Aorta (tissue), 5 donors: ENCODE results near the gene BARX2. TPM values are rescaled to one million over a fixed set of nuclear protein-coding genes. Genes with fewer than 3 reads are reported as not detected.
"Not testable (repeated sequence)": the region's sequence is repeated elsewhere in the genome, so short reads cannot be mapped to it uniquely, and the experiment has no call there.

ENCODE experiments used
- ATAC-seq: fragments of 200-7000 bp; cut with Tn5 transposase; one replicate; pipeline ENCODE4 v1.9.1; 2022; ENCODE audit warnings: moderate library complexity; ENCODE audit not compliant: low FRiP score
- DNase-seq, 2 donors: peaks; one replicate each; pipeline ENCODE4 v3.0.0-alpha.2; 2020
- H3K27ac ChIP-seq, 2 donors: one replicate each; pipeline ENCODE4 v1.5.1; 2013; ENCODE audit warnings: low read length in 2 of 2, mild to moderate bottlenecking in 2 of 2, moderate library complexity in 2 of 2, control low read depth in 1 of 2, inconsistent platforms in 1 of 2, low read depth in 1 of 2
- H3K27me3 ChIP-seq, 2 donors: one replicate each; pipeline ENCODE4 v1.6.1; 2013; ENCODE audit warnings: control low read depth in 1 of 2, low read length in 1 of 2, mild to moderate bottlenecking in 1 of 2, moderate library complexity in 1 of 2; ENCODE audit not compliant: insufficient read depth in 2 of 2, control insufficient read depth in 1 of 2
- H3K36me3 ChIP-seq, 2 donors: one replicate each; pipeline ENCODE4 v1.6.1; 2013; ENCODE audit warnings: control low read depth in 1 of 2, low read length in 1 of 2, mild to moderate bottlenecking in 1 of 2; ENCODE audit not compliant: insufficient read depth in 2 of 2, control insufficient read depth in 1 of 2
- H3K4me1 ChIP-seq, 2 donors: one replicate each; pipeline ENCODE4 v1.6.1; 2013; ENCODE audit warnings: low read length in 2 of 2, control low read depth in 1 of 2, mild to moderate bottlenecking in 1 of 2, moderate library complexity in 1 of 2; ENCODE audit not compliant: insufficient read depth in 2 of 2, control insufficient read depth in 1 of 2
- H3K4me3 ChIP-seq, 2 donors: one replicate each; pipeline ENCODE4 v1.5.1; 2013; ENCODE audit warnings: low read length in 2 of 2, control low read depth in 1 of 2, mild to moderate bottlenecking in 1 of 2
- H3K9me3 ChIP-seq: one replicate; pipeline ENCODE4 v1.6.1; 2013; ENCODE audit warnings: mild to moderate bottlenecking, low read length; ENCODE audit not compliant: control insufficient read depth
- WGBS, 2 donors: extraction: QIAGEN DNeasy Blood & Tissue Kit; methylation state at CpG; one replicate each; pipeline ENCODE4 v1.1.7; 2013; 5-methylcytosine and 5-hydroxymethylcytosine counted together
- intact Hi-C, 2 donors: fragments of 100-400 bp; cut with DNase I; formaldehyde crosslinking; loops; one replicate each; pipeline versions ENCODE4 v1.14.2 to v1.15.0; 2022
- long read RNA-seq, 2 donors: library from polyadenylated mRNA; unstranded; transcript quantifications; one replicate each; pipeline ENCODE4 v2.0.0, GENCODE V29; 2020 to 2021
- polyA plus RNA-seq, 2 donors: library from polyadenylated mRNA; stranded (reverse); fragments of 200-250 nt; gene quantifications; one replicate each; pipeline ENCODE4 v1.2.3, GENCODE V29; 2013
- total RNA-seq, 2 donors: library from RNA; stranded (reverse); fragmentation: NEBNext Ultra II Directional; extraction: Animal tissue kit (Norgen Biotek cat#: 25700); gene quantifications; one replicate each; pipeline ENCODE4 v1.2.1, GENCODE V29; 2021
- donor health status: healthy with polysubstance abuse.
- donor health status: Bipolar disorder and iron deficiency.
- donor health status: DM: no; HTN: no; CAD: no.
- donor health status: DM: no; HTN: no; CAD: no.
- donor health status: DM: yes; HTN: yes; CAD: no.

BARX2 gene, protein sequence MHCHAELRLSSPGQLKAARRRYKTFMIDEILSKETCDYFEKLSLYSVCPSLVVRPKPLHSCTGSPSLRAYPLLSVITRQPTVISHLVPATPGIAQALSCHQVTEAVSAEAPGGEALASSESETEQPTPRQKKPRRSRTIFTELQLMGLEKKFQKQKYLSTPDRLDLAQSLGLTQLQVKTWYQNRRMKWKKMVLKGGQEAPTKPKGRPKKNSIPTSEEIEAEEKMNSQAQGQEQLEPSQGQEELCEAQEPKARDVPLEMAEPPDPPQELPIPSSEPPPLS
- total RNA-seq (not detected), polyA plus RNA-seq (1 to 10 TPM in 1 of 2 donors, under 1 TPM in 1; 0.05 to 1.5 TPM)
- long read RNA-seq, donor 1: 0 reads
- long read RNA-seq, donor 2: 0 reads

DNA sequence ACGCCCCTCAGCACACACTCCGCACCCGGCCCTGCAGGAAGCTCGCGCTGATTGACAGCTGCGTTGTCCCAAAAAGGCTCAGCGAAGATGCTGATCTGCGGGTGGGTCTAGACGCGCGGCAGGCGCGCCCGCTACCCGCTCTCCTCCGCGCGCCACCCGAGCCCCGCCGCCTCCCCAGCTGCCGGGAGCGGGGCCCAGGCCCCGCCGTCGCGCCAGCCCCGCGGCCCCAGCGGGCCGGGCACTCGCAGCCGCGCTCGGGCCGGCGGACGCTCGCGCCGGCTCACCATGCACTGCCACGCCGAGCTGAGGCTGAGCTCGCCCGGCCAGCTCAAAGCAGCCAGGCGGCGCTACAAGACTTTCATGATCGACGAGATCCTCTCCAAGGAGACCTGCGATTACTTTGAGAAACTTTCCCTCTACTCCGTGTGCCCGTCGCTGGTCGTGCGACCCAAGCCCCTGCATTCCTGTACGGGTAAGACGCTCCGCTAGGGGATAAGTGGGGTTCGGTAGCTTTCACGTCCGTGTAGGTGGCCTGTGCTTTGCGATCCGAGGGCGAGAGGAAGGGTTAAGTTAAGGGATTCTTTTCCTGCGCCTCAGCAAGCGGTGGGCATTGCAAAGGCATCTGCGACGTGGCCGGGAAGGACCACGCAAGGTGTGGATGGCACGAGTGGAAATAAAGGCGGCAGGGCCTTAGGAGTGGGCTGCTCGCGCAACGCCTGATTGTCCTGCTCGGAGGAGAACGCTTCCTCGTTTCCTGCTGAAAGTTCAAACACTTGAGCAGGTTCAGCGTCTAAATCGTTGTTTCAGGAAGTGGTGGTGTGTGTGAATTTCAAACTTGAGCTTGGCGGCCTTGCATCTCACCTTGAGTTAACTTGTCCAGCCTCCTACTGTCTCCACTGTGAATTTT is at the start of gene BARX2:
Gene BARX2, plus strand, starts transcription at position 98 of the 907 bp plus-strand sequence. Its CDS starts 188 bp downstream, at position 286.
- no peaks in the 10 kb centered on the region for H3K36me3 ChIP-seq
- 3 to 4% methylated on average over 63 to 81 of the region's 81 CpGs for WGBS, 2 donors
- DNase-seq: no peak
- intact Hi-C loops: no loop called here
- H3K9me3 ChIP-seq: no peaks in the 10 kb centered on the region
- no peak for ATAC-seq
- peak within 1 kb of the TSS in 1 of 2 donors; percentile 9 for H3K4me3 ChIP-seq
- H3K27me3 ChIP-seq: no peaks in the 10 kb centered on the region
- no peaks in the 10 kb centered on the region for H3K4me1 ChIP-seq
- H3K27ac ChIP-seq: no peak within 1 kb of the TSS

DNA sequence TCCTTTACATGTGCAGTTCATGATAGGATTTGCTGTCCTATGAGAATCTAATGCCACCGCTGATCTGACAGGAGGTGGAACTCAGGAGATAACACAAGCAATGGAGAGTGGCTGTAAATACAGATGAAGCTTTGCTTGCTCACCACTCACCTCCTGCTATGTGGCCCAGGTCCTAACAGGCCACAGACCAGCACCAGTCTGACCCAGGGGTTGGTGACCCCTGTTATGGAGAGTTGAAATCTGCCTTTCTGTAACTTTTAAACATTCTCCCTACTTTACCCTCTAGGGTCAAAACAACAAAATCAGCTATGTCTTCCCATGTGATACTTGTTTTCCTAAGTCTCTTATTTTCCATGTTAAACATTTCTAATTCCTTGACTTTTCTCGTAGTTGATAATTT is 48.7 kb upstream of the BARX2 start:
- ATAC-seq: no peak
- Histone ChIP-seq H3K9me3 (no peaks in the 10 kb centered on the region), H3K27ac (no peak overlapping the region), H3K27me3 (no peaks in the 10 kb centered on the region), H3K4me1 (no peaks in the 10 kb centered on the region), H3K4me3 (no peak overlapping the region), H3K36me3 (no peaks in the 10 kb centered on the region)
- intact Hi-C loops: no loop called here
- WGBS, 2 donors: 75 to 97% methylated on average over 2 of the region's 2 CpGs
- no peak for DNase-seq

DNA sequence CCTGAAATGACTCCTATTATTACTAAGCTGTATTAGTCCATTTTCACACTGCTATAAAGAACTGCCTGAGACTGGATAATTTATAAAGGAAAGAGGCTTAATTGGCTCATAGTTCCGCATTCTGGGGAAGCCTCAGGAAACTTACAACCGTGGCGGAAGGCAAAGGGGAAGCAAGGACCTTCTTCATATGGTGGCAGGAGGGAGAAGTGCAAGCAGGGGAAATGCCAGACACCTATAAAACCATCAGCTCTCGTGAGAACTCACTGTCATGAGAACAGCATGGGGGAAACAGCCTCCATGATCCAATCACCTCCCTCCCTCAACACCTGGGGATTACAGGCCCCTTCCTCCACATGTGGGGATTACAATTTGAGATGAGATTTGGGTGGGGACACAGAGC is 47.9 kb upstream of the BARX2 start:
- H3K27ac ChIP-seq, H3K4me1 ChIP-seq, H3K9me3 ChIP-seq, DNase-seq, ATAC-seq, intact Hi-C loops, H3K27me3 ChIP-seq, H3K36me3 ChIP-seq, H3K4me3 ChIP-seq: not testable (repeated sequence)
- WGBS, 2 donors: 80 to 81% methylated on average over 4 of the region's 4 CpGs

DNA sequence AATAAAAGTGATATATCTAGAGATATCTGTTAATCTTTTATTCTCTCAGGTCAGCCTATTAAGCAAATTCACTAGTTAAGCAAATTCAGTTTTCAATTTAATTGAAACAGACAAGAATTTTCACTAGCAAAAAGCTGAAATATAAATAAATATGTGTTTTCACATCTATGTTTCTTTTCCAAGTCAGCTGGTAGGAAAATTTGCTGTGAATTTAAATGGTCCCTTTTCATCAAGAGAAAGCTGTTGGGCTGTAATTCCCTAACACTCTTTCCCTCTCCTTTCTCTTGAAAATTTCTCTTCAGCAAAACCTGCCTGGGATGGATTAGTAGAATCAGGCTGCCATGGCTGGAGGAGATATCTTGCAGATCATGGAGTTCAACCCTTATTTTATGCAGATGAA is 46.9 kb upstream of the BARX2 start:
- no peaks in the 10 kb centered on the region for H3K27me3 ChIP-seq
- no peaks in the 10 kb centered on the region for H3K9me3 ChIP-seq
- H3K27ac ChIP-seq: no peak overlapping the region
- H3K36me3 ChIP-seq: no peaks in the 10 kb centered on the region
- ATAC-seq: no peak
- H3K4me1 ChIP-seq: no peaks in the 10 kb centered on the region
- no peak overlapping the region for H3K4me3 ChIP-seq
- DNase-seq: no peak
- intact Hi-C loops: no loop called here

DNA sequence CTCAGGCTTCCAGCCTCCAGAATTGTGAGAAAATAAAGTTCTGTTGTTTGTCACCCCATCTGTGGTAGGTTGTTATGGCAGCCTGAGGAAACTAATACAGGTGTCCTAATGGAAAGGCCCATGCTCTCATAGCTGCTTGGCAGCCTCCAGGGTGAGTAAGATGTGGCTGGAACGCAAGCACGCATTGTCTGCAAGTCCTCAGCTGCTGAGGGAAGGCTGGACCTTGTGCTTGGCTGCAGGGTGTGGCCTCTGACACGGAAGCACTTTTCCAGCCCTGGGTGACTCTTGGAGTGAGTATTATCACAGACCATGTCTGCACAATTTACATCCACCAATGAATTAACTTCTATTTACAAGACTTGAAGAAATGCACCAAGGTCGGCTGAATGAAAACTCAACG is 44.4 kb upstream of the BARX2 start:
- DNase-seq: no peak
- H3K36me3 ChIP-seq: no peaks in the 10 kb centered on the region
- H3K27me3 ChIP-seq: no peaks in the 10 kb centered on the region
- H3K9me3 ChIP-seq: no peaks in the 10 kb centered on the region
- no peak overlapping the region for H3K4me3 ChIP-seq
- intact Hi-C loops: loop anchor here in 1 of 2 donors (5.0 kb wide), 1 partner anchor 214 kb away; no protein-coding TSS in a partner anchor
- 94% methylated on average over 5 of the region's 5 CpGs for WGBS, 2 donors
- no peaks in the 10 kb centered on the region for H3K4me1 ChIP-seq
- no peak overlapping the region for H3K27ac ChIP-seq
- ATAC-seq: no peak

DNA sequence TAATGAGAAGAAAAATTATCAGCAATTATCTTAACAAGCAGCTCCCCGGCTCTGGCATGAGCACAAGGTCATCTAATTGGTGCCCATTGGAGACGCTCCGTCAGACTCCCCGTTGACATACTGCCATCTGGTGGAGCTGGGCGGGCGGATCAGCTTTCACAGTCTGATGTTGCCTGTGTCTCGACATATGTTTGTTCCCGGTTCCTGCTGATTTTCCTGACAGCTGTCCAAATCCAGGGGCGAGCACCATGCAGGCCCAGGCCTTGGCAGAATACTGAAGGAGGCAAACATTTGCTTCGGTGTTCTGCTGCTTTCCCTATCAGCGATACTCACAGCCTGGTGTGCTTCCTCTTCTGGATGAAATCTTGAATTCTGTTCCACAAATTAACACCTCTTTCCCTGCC is 43.8 kb upstream of the BARX2 start:
- H3K4me1 ChIP-seq: no peaks in the 10 kb centered on the region
- intact Hi-C loops: loop anchor here (2.0 to 5.0 kb wide), 2 partner anchors 215 kb away; no protein-coding TSS in a partner anchor
- H3K27ac ChIP-seq: no peak overlapping the region
- no peak overlapping the region for H3K4me3 ChIP-seq
- DNase-seq (peak; percentile 83 to 93), ATAC-seq (peak; percentile 86)
- no peaks in the 10 kb centered on the region for H3K9me3 ChIP-seq
- H3K27me3 ChIP-seq: no peaks in the 10 kb centered on the region
- 1 to 2% methylated on average over 11 of the region's 11 CpGs for WGBS, 2 donors
- no peaks in the 10 kb centered on the region for H3K36me3 ChIP-seq

DNA sequence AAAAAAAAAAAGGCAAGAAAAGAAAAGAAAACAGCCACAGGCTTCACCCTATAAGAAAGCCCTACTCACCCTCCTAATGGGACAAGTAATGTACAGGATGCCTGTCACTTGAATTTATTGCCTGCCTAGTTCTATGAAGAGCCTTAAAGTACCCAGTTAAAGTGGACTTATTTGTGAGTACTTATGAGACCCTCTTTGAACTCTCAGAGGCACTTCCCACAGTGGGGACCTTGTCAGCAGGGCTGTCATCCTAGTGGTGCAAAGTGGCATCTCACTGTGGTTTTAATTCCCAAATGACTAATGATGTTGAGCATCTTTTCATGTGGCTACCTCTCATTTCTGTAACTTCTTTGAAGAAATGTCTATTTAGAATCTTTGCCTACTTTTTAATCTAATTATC is 41.8 kb upstream of the BARX2 start:
- H3K4me3 ChIP-seq: no peak overlapping the region
- intact Hi-C loops: loop anchor here (2.0 to 5.0 kb wide), 2 partner anchors 217 kb away; no protein-coding TSS in a partner anchor
- no peak overlapping the region for H3K27ac ChIP-seq
- no peaks in the 10 kb centered on the region for H3K9me3 ChIP-seq
- no peak for DNase-seq
- no peaks in the 10 kb centered on the region for H3K4me1 ChIP-seq
- no peaks in the 10 kb centered on the region for H3K36me3 ChIP-seq
- ATAC-seq: no peak
- no peaks in the 10 kb centered on the region for H3K27me3 ChIP-seq

DNA sequence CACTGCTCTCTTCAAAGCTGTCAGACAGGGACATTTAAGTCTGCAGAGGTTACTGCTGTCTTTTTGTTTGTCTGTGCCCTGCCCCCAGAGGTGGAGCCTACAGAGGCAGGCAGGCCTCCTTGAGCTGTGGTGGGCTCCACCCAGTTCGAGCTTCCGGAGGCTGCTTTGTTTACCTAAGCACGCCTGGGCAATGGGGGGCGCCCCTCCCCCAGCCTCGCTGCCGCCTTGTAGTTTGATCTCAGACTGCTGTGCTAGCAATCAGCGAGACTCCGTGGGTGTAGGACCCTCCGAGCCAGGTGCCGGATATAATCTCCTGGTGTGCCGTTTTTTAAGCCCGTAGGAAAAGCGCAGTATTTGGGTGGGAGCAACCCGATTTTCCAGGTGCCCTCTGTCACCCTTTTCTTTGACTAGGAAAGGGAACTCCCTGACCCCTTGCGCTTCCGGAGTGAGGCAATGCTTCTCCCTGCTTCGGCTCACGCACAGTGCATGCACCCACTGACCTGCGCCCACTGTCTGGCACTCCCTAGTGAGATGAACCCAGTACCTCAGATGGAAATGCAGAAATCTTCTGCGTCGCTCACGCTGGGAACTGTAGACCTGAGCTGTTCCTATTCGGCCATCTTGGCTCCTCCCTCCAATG is 31.2 kb upstream of the BARX2 start:
- H3K36me3 ChIP-seq, H3K27ac ChIP-seq, H3K27me3 ChIP-seq, ATAC-seq, DNase-seq, intact Hi-C loops, H3K4me3 ChIP-seq, H3K9me3 ChIP-seq, H3K4me1 ChIP-seq: not testable (repeated sequence)
- WGBS, 2 donors: 89 to 93% methylated on average over 23 of the region's 23 CpGs
